Nephron (organoid): ENCODE measurements around the gene SELENOT.

Source experiments
- H3K27ac Mint-ChIP-seq, 3 experiments: 2 replicates each; pipeline ENCODE4 v1.8.0; 2020; ENCODE audit warnings: mixed read lengths in 3 of 3, mild to moderate bottlenecking in 2 of 3, moderate library complexity in 1 of 3
- H3K27me3 Mint-ChIP-seq: 2 replicates; pipeline ENCODE4 v1.8.0; 2021; ENCODE audit warnings: low read depth, mild to moderate bottlenecking, moderate library complexity, mixed read lengths
- H3K36me3 Mint-ChIP-seq: 2 replicates; pipeline ENCODE4 v1.8.0; 2020; ENCODE audit warnings: low read depth, mixed read lengths
- H3K4me1 Mint-ChIP-seq: 2 replicates; pipeline ENCODE4 v1.8.0; 2020; ENCODE audit warnings: mixed read lengths
- H3K4me3 Mint-ChIP-seq, 3 experiments: 2 replicates each; pipeline ENCODE4 v1.8.0; 2020; ENCODE audit warnings: mild to moderate bottlenecking in 3 of 3, mixed read lengths in 3 of 3, moderate library complexity in 2 of 3
- H3K9me3 Mint-ChIP-seq: 2 replicates; pipeline ENCODE4 v1.8.0; 2020; ENCODE audit warnings: mixed read lengths
- CTCF ChIP-seq, 3 experiments: fragments of 200-600 bp; sonication (generic); IDR thresholded peaks; one replicate each; pipeline ENCODE4 v1.5.0; 2021; ENCODE audit warnings: antibody characterized with exemption in 3 of 3; ENCODE audit not compliant: unreplicated experiment in 3 of 3

Gene SELENOT

GRCh38 chr3:150656316-150656715, 53.2 kb downstream of the SELENOT start:
- no peaks in the 10 kb centered on the region for H3K27me3 Mint-ChIP-seq
- H3K4me1 Mint-ChIP-seq: no peaks in the 10 kb centered on the region
- H3K36me3 Mint-ChIP-seq: no peaks in the 10 kb centered on the region
- H3K9me3 Mint-ChIP-seq: no peaks in the 10 kb centered on the region
- no peak overlapping the region for H3K27ac Mint-ChIP-seq
- H3K4me3 Mint-ChIP-seq: no peak overlapping the region
- no peak for TF ChIP-seq CTCF (IDR thresholded peaks at IDR 0.05; ENCODE audit: unreplicated experiment in 3 of 3)

DNA sequence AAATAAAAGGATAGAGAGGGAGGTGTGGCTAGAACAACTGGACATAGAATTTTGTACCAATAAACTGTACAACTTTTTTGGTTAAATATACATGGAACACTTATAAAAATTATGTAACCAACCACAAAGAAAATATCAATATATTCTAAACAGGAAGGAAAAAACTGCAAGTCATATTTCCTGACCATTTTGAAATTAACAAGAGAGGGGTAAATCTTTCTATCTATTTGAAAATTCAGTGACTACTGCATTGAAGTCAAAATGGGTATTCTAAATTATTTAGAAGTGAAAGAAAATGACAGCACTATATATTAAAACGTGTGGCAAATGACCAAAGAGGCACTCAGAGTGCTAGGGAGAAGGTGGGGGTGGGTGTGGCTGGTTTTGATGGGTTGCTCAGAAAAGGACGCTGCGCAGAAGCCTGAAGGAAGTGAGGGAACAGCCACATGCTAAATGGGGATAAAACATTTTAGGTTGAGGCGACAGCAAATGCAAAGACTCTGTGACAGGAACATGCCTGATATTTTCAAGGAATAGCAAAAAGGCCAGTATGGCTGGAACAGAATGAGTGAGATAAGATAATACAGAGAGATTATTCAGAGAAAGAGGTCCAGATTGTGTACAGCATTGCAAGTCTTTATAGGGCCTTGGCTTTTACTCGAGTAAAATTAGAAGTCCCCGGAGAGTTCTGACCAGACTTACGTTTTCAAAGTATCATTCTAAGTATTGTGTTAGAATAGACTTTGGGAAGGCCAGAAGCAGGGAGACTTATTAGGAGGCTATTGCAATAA, 59.5 kb downstream of the SELENOT start:
- Mint-ChIP-seq H3K27me3 (no peaks in the 10 kb centered on the region), H3K4me1 (no peaks in the 10 kb centered on the region), H3K36me3 (no peaks in the 10 kb centered on the region), H3K9me3 (no peaks in the 10 kb centered on the region), H3K4me3 (no peak overlapping the region), H3K27ac (no peak overlapping the region)
- no peak for TF ChIP-seq CTCF (IDR thresholded peaks at IDR 0.05; ENCODE audit: unreplicated experiment in 3 of 3)

- Mint-ChIP-seq H3K4me1 (no peaks in the 10 kb centered on the region), H3K27me3 (no peaks in the 10 kb centered on the region), H3K36me3 (no peaks in the 10 kb centered on the region), H3K27ac (no peak overlapping the region), H3K9me3 (no peaks in the 10 kb centered on the region), H3K4me3 (no peak overlapping the region)
- TF ChIP-seq CTCF (IDR thresholded peaks at IDR 0.05; ENCODE audit: unreplicated experiment in 3 of 3): no peak
Measured at GRCh38 chr3:150663461-150663860, 60.3 kb downstream of the SELENOT start.

DNA sequence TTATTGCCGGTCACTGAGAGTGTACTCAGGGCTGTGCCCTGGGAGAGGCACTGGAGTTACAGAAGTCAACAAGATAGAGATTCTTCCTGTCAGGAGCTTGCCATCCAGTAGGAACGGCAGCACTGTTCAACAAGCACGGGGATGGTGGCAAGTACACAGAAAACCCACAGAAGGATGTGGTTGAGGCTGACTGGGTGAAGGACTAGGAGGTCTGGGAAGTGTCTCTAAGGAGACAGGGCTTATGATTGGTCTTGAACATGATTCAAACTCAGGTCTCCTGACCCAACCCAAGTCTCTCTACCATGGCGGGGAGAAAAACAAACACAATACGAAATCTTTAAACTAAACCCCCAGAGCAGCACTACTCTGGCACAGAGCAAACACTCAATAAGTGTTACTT, 63.0 kb downstream of the SELENOT start:
- Mint-ChIP-seq H3K4me1 (no peaks in the 10 kb centered on the region), H3K4me3 (no peak overlapping the region), H3K9me3 (no peaks in the 10 kb centered on the region), H3K27ac (no peak overlapping the region), H3K27me3 (no peaks in the 10 kb centered on the region), H3K36me3 (no peaks in the 10 kb centered on the region)
- TF ChIP-seq CTCF (IDR thresholded peaks at IDR 0.05; ENCODE audit: unreplicated experiment in 3 of 3): no peak

DNA sequence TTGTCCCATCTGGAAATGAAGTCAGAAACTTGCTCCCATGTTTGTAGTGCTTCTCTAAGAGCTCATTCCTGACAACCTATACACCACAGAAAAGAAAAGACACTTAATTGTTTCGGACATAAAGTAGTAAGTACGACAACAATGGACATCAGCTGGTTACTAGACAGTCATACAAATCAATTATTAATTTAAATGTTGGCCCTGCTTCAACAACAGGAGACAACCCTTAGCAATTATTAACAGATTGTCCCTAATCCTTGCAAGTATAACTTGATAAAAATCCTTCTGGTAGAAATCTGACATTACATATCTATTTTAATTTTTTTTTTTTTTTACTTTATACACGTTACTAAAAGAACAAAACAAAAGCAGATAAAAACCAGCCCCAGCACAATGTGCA, 70.8 kb downstream of the SELENOT start:
- H3K9me3 Mint-ChIP-seq: peaks cover 15% of the 10 kb centered on the region
- peaks cover 10% of the 10 kb centered on the region for H3K36me3 Mint-ChIP-seq
- no peak overlapping the region for H3K4me3 Mint-ChIP-seq
- TF ChIP-seq CTCF (IDR thresholded peaks at IDR 0.05; ENCODE audit: unreplicated experiment in 3 of 3): no peak
- H3K4me1 Mint-ChIP-seq: no peaks in the 10 kb centered on the region
- no peak overlapping the region for H3K27ac Mint-ChIP-seq
- no peaks in the 10 kb centered on the region for H3K27me3 Mint-ChIP-seq

DNA sequence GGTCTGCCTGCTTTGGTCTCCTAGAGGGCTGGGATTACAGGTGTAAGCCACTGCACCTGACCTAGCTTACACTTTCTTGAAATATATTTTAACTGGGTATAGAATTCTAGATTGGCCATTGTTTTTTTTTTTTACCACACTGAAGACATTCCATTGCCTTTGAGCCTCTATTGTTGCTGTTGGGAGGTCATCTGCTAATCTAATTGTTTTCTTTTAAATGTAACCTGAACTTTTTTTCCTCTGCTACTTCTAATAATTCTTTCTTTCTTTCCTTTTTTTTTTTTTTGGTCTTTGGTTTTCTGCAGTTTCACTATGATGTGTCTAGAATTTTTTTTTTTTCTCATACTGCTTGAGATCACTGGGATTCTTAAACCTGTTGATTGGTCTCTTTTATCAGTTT, 72.5 kb downstream of the SELENOT start:
- H3K36me3 Mint-ChIP-seq: peaks cover 10% of the 10 kb centered on the region
- H3K9me3 Mint-ChIP-seq: peaks cover 15% of the 10 kb centered on the region
- no peak overlapping the region for H3K27ac Mint-ChIP-seq
- no peaks in the 10 kb centered on the region for H3K4me1 Mint-ChIP-seq
- H3K27me3 Mint-ChIP-seq: no peaks in the 10 kb centered on the region
- no peak for TF ChIP-seq CTCF (IDR thresholded peaks at IDR 0.05; ENCODE audit: unreplicated experiment in 3 of 3)
- H3K4me3 Mint-ChIP-seq: no peak overlapping the region
